DMS53 (cell line): ENCODE measurements around the gene CHRM5.
A peak's percentile ranks its signal among the peaks of the same experiment; 100 is the strongest.

ENCODE experiments used
- DNase-seq: peaks from one replicate; lab custom pipeline; 2025; lab: John Stamatoyannopoulos, UW

The CHRM5 gene, protein sequence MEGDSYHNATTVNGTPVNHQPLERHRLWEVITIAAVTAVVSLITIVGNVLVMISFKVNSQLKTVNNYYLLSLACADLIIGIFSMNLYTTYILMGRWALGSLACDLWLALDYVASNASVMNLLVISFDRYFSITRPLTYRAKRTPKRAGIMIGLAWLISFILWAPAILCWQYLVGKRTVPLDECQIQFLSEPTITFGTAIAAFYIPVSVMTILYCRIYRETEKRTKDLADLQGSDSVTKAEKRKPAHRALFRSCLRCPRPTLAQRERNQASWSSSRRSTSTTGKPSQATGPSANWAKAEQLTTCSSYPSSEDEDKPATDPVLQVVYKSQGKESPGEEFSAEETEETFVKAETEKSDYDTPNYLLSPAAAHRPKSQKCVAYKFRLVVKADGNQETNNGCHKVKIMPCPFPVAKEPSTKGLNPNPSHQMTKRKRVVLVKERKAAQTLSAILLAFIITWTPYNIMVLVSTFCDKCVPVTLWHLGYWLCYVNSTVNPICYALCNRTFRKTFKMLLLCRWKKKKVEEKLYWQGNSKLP

DNA sequence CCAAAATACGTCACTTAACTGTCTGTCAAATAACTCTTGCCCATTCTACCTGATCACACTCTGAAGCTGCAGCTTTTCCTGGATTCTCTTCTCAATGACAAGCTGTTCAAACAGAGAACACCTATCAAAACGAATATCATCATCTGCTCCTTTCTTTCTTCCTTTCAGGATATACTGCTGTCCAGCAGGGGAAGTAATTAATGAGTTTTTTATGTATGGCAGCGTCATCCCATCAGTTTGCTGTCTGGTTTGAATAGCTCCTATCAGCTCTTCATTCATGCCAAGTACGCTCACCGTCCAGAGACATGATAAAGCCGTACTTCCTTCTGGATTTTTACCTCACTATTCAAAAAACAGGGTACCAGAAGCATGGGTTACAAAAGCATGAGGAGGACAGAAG, at the start of gene CHRM5:
TSS of gene CHRM5 (plus strand) at position 274 of the 400 bp plus-strand sequence. CDS start 94,221 bp downstream, outside the sequence.
- DNase-seq = peak; percentile 61

DNA sequence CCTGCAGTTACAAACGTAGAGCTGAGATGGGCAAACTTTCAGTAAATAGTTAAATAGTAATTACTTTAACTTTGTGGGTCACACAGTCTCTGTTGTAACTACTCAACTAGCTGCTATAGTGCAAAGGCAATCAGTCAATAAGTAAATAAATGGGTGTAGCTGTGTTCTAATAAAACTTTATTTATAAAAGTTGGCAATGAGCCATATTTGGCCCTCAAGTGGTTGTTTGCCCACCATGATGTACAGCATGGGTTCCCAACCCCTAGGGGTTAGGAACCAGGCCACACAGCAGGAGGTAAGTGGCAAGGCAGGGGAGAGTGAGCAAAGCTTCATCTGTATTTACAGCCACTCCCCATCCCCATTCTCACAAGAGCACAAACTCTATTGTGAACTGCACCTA, 44.9 kb upstream of the CHRM5 start:
- no peak for DNase-seq

DNA sequence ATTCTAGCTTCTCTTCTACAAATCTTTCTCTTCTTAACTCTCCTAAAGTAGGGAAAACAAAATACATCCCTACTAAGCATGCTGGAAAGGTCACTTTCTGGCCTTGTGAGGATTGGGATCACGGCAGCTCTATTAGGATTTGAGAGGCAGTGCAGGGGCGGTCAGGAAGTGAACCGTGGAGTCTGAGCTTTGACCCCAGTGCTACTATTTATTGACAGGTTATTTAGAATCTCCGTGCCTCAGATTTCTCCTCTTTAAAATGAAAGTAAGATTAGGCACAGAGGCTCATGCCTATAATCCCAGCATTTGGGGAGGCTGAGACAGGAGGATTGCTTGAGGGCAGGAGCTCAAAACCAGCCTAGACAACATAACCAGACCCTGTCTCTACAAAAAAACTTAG, 42.0 kb upstream of the CHRM5 start:
- no peak for DNase-seq

- no peak for DNase-seq
These were observed 35.6 kb upstream of the CHRM5 start for GRCh38 chr15:33932734-33933133.

DNA sequence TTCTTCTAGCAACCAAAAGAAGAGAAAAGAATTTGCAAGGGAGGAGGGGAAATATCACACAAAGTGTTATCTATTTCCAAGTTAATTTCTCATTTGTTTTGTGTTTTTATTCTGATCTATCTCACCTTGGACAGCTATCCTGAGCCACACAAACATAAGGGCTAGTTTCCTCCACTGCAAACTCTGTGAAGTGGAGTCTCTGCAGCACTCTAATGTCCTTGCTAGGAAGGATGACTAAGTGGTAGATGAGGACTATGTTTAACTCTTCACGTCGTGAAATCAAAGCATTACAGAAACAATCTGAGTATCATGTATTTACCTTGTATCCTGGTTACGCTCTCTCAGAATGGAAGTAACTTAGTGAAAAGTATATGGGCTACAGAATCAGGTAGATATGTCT, 33.9 kb upstream of the CHRM5 start:
- DNase-seq = peak; percentile 43

GRCh38 chr15:33934921-33935320, 33.4 kb upstream of the CHRM5 start:
- DNase-seq = no peak

- peak; percentile 93 for DNase-seq
These were observed 26.8 kb upstream of the CHRM5 start for GRCh38 chr15:33941279-33942063.

GRCh38 chr15:33946152-33946551, 22.1 kb upstream of the CHRM5 start:
- DNase-seq = no peak

- DNase-seq = peak; percentile 92
These were observed 12.4 kb upstream of the CHRM5 start for GRCh38 chr15:33955945-33956344.

- DNase-seq = no peak
These were observed 11.9 kb upstream of the CHRM5 start for GRCh38 chr15:33956397-33956796.

DNA sequence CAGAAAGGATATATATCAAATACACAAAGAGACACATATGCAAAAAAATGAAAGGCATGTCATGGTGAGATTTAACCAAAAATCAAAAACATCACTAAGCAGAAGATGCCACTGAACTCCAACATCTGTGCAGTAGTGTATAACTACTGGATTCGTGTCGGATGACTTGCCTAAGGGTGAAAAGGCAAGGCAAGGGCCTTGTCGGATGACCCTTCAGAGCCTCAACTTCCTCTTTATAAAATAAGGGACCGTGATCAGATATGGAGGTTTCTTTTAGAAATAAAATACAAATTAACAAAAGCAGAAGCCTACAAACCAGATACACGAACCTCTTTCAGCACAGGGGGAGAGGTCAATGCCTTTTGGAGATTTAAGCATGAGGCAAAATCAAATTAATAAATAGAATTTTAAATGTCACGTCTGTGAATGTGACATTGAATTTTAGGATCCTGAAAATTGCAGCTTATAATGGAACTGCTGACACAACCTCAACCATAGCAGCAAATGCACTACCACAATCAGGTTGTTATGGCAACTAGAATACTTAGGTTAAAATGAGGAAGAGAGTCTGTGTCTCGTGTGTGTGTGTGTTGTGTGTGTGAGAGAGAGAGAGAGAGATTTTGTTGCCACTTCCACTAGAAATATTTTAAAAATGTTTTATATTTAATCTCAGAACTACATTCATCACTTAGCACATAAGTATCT, 8.3 kb upstream of the CHRM5 start:
- peak; percentile 2 for DNase-seq

GRCh38 chr15:33960549-33960935, 7.8 kb upstream of the CHRM5 start:
- DNase-seq = no peak

DNA sequence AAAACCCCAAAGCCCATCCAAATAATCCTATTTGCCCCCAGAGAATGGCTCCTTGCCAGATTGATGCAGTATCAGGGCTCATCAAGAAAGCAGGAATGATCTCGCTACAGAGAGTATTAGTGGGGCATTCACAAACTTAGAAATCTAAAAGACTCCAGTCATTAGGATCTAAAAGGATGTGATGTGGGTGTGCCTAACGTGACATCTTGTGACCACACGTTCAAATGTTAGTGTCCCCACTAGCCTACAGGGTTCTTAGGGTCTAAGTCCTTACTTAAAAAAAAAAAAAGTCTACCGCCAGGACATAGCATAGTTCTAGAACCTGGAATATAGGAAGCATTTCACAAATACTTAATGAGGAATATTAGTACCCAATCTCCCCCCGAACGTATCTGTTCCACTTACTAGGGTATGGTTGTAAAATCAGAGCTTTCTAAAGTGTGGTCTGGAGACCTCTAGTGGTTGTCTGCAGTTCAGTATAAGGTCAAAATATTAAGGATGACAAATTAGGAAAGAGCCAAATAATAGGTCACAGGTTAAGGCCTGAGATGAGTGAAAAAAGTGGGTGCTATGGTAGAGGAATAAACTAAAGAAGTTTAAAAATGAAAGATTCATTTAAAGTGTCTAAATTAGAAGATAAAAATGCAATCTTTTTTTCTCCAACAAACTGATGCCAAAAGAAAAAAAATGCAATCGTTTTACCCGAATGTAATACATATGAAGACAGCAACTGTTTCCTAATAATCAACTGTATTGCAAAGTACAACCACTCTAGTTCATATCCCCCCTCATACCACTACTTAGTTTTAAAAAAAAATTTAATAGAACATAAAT, 4.2 kb upstream of the CHRM5 start:
- DNase-seq = peak; percentile 47

GRCh38 chr15:33964665-33965040, 3.6 kb upstream of the CHRM5 start:
- no peak for DNase-seq

GRCh38 chr15:33968821-33969220, 524 bp downstream of the CHRM5 start:
- no peak for DNase-seq

DNA sequence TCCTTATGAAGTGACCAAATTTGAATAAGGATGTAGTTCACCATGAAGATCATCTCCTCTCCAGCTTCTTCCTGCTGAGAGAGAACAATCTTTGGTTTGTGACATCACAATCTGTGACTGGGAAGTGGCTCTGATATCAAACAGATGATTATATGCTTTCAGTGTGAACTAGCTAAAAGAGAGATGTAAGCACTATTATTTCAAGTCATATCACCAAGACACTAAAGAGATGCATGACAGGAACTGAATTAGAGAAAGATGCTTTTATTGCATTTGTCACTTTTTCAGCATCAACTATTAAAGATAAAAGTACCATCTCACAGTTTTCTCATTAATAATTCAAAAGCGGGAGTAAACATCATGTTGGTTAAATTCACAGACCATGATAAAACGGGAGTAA, 3.5 kb downstream of the CHRM5 start:
- no peak for DNase-seq

- peak; percentile 3 for DNase-seq
These were observed 6.8 kb downstream of the CHRM5 start for GRCh38 chr15:33975022-33975565.

GRCh38 chr15:33980159-33980558, 11.9 kb downstream of the CHRM5 start:
- DNase-seq = no peak

DNA sequence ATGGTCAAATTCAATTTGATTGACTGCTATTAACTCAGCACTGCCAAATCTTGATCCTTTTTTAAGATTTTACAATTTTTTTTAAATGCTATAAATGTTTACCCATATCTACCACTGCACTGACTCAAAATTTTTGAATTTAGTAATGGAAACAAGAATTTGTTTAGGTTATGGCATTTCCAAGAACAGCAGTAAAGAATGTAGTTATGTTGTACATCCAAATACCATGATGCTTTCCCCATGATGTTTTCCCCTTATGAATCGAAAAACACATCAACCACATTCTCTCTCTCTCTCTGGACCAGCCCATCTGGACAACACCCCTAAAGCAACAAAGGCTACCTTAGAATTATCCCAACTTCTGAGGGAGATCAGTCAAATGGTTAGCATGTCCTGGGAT, 14.2 kb downstream of the CHRM5 start:
- DNase-seq = no peak

DNA sequence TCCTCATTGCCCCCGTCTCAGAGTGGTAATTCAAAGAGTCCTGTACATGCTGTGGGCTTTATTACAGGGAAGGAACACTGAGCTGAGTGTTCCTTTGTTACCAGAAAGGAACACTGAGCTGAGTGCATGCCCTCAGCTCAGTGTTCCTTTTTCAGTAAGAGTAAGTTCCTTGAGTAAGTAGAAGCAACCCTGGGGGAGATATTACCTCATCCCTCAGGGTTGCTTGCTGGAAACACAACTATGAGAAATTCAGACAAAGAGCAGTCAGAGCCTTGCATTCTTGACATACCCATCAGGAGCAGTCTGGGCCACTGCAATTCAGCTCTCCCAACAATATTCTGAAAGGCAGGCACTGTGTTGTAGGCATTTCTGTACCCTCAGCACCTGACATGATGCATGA, 17.0 kb downstream of the CHRM5 start:
- DNase-seq = no peak

- DNase-seq = no peak
These were observed 17.5 kb downstream of the CHRM5 start for GRCh38 chr15:33985751-33986150.
